HG02884 (cell line): ENCODE measurements around the gene CSKMT.
"Not testable (repeated sequence)": the region's sequence is repeated elsewhere in the genome, so short reads cannot be mapped to it uniquely, and the experiment has no call there.

Experiments
- ATAC-seq: cut with Tn5 transposase; IDR thresholded peaks from one replicate; pipeline ENCODE4 v1.9.1; 2021; ENCODE audit warnings: mild to moderate bottlenecking, moderate library complexity; ENCODE audit not compliant: unreplicated experiment

CSKMT gene

DNA sequence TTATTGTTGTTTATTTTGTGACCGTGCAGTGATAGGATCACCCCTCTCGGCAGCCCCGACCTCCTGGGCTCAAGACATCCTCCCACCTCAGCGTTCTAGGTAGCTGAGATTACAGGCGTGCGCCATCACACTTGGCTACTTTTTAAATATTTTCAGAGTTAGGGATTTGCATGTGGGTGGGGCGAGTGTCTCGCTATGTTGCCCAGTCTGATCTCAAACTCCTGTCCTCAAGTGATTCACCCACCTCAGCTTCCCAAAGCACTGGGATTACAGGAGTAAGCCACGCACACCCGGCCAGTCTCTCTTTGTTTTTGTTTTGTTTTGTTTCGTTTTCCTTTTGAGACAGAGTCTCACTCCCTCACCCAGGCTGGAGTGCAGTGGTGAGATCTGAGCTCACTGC is 10.8 kb upstream of the CSKMT start:
- ATAC-seq = no peak

DNA sequence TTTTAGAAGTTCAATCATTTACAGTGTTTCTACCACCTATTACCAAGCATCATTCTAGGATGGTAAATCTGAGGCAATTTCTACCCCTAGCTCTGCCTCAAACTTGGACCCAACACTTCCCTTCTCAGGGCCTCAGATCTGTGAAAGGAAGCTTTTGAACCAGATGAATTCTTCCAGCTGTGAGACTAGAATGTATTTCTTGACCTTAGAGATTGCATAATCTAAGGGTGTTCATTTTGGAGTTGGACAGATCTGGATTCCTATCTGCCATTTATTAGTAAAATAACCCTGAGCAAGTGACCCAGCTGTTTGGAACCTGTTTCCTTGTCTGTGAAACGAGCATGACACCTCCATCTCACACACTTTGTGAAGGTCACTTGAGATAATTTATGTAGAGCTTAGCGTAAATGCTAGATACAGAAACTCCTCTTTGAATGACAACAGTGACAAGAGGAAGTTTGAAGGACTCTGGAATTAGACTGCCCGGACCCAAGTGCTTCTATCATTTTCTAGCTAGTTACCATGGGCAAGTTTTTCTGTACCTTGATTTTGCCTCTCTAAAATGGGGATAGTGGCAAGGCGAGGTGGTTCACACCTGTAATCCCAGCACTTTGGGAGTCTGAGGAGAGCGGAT is 8.2 kb upstream of the CSKMT start:
- ATAC-seq = no peak

DNA sequence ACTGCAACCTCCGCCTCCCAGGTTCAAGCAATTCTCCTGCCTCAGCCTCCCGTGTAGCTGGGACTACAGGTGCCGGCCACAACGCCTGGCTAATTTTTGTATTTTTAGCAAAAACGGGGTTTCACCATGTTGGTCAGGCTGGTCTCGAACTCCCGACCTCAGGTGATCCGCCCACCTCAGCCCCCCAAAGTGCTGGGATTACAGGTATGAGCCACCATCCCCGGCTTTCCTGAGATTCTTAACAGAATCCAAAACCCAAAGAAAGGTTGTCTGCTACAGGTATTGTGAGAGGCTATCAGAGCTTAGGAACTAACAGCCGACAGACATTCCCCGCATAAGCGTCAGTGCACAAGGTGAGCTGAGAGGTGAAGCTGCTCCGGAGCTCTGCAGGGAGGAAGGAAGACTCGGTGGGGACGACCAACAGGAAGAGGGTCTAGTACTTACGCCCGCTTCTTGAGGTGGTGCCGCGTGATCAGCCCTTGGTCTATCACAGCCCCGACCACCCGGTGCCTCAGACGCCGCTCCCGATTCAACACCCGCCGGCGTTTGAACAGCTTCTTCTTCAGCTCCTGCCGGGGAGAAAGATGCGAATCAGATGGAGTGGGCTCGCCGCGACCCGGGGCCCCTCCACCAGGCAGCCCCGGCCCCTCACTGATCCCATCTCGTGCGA is 572 bp upstream of the CSKMT start:
- ATAC-seq = peak; percentile 22

DNA sequence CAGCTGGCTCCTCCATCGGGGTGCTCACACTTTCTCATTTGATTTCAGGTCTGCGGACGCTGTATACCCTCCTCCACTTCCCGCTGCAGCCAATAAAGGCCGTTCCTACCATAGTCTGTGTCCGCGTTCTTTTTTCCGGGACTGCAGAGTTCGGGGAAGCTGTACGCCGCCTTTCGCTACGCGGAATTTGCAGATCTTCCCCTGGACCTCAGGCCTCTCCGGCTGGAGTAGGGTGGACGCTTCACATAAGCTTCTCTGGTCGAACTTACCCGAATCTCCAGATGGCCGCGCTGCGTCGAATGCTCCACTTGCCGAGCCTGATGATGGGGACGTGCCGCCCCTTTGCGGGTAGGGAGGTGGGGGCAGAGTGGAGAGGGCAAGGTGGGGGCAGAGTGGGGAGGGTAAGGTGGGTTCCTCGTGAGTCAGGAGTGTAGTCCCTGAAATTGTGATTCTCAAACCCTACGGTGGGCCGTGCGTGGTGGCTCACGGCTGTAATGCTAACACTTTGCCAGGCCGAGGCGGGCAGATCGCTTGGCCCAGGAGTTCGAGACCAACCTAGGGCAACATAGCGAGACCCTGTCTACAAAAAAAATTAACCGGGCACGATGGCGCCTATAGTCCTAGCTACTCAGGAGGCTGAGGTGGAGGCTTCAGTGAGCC is 617 bp downstream of the CSKMT start:
- peak; percentile 14 for ATAC-seq

DNA sequence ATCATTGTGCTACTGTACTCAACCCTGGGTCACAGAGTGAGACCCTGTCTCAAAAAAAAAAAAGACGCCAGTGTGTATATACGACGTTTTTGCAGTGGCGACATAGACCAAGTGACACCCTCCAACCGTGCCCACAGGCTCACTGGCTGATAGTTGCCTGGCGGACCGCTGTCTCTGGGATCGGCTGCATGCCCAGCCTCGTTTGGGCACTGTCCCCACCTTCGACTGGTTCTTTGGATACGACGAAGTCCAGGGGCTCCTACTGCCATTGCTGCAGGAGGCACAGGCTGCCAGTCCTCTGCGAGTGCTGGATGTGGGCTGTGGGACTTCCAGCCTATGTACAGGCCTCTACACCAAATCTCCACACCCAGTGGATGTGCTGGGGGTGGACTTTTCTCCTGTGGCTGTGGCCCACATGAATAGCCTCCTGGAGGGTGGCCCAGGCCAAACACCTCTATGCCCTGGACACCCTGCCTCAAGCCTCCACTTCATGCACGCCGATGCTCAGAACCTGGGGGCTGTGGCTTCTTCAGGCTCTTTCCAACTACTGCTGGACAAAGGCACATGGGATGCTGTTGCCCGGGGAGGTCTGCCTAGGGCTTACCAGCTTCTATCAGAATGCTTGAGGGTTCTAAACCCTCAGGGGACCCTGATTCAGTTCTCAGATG is 1.3 kb downstream of the CSKMT start:
- no peak for ATAC-seq

DNA sequence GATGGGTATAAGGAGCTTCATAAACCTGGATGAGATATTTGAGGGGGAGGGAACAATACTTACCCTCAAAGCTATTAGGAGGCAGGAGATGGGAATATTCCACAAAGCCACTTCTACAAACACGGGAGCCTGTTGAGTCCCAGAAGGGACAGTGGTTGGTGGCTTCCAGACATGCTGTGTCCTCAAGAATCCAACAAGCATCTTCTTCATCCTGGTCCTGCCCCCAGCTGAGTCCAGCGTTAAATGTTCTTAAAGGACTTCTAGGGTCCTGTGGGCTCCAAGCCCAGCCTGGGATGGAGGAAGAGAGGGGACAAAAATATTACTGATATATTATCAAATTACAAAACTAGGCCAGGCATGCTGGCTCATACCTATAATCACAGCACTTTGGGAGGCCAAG is 2.3 kb downstream of the CSKMT start:
- ATAC-seq = no peak

DNA sequence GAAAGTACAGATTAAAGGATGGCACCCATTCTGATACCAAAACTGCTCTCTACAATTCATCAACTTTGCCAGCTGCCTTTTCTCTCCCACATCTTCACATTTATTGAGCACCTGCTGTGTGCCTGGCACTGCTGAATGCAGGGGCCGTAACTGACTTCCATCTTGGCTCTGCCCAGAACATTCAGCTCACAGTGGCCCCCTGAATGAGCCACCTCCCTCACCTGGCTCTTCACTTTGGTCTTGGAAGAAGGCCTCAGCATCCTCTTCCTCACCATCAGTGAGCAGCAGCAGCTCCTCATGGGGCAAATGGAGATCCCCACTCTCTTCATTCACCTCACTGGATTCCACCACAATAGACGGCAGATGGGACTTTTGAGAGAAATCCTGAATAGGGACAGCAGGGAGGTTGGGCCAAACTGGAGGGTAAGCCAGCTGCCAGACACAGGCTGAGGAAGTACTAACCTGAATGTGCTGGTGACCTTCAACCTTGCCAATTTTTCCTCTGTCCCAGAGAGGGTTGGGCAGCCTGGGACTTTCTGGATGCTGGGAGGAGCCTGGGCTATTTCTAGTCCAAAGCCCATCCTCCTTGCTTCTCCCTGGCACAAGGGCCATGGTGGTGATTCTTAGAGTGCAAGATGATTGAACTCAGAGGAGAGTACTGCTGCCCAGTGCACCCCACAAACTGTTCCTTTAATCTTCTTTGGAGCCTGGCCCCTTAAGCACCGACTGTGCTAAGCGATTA is 4.5 kb downstream of the CSKMT start:
- no peak for ATAC-seq

DNA sequence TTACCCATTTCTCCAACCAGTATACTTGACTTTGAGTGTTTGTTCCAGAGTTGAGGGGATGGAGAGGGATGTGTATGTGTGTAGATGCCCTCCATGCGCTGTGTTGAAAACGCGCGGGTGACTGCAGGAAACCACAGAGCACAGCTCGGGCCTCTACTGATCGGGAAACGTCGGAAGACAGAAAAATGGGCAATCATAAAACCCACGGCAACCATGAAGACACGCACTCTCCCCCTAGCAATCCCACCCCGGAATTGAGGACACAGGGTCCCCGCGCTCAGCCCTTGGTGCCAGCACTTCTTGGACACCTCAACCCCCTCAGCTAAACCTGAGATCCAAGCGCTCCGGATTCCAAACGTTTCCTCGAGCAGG is 6.1 kb downstream of the CSKMT start:
- ATAC-seq = no peak

DNA sequence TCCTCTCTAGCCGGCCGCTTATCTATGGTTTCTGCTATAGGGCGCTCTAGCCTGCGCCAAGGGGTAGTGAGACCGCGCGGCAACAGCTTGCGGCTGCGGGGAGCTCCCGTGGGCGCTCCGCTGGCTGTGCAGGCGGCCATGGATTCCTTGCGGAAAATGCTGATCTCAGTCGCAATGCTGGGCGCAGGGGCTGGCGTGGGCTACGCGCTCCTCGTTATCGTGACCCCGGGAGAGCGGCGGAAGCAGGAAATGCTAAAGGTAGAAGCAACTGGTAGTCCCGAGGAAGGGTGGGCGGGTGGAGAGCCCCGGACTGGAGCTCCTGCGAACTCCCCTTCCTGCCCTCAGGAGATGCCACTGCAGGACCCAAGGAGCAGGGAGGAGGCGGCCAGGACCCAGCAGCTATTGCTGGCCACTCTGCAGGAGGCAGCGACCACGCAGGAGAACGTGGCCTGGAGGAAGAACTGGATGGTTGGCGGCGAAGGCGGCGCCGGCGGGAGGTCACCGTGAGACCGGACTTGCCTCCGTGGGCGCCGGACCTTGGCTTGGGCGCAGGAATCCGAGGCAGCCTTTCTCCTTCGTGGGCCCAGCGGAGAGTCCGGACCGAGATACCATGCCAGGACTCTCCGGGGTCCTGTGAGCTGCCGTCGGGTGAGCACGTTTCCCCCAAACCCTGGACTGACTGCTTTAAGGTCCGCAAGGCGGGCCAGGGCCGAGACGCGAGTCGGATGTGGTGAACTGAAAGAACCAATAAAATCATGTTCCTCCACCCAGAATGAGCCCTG is 6.7 kb downstream of the CSKMT start, which contains the start of the genes LBHD1 and UQCC3:
TSS of gene LBHD1 (minus strand) at position 660 of the 782 bp plus-strand sequence. CDS start 2,236 bp downstream, outside the sequence.
TSS of gene UQCC3 (plus strand) at position 66 of the 782 bp plus-strand sequence. CDS start at position 139, 73 bp downstream.
- ATAC-seq = peak; percentile 59

DNA sequence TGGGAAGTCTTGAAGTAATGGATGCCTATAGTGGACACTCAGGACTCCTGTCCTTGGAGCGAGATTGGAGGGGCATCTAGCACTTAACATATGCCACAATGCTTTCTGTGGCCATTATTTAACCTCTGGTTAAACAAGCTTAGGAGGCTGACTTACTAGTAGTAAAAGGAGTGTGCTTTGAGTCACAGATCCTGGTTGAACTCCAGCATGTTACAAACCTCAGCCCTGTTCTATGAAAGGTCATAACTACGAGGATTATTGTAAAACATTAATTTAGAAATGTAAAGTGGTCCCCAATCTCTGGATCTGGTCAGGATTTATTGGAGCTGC is 8.0 kb downstream of the CSKMT start:
- ATAC-seq = no peak

DNA sequence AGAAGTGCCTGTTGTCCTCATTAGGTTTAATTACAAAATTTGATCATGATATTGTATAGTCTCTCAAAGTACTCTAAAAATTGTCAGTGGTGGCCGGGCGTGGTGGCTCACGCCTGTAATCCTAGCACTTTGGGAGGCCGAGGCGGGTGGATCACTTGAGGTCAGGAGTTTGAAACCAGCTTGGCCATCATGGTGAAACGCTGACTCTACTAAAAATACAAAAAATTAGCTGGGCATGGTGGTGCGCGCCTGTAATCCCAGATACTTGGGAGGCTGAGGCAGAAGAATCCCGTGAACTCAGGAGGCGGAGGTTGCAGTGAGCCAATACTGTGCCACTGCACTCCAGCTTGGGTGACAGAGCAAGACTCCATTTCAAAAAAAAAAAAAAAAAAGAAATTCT is 10.3 kb downstream of the CSKMT start:
- not testable (repeated sequence) for ATAC-seq

DNA sequence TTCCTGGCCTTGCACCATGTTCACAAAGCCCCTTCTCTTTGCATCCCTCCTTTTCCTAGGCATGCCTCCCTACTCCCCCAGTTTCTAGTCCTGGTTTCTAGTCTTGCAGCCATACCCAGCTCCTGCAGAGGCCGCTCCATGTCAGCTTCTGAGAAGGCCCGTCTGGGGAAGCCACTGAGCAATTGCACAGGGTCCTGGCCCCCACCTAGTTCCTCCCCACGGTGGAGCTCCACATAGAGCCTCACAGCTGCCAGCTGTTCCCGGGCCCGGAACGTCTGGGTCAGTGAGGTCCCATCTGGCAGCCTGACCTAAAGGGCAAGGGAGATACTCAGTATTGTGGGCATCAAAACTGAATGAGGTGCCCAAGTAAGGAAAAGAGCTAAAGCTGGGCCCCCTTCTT is 11.6 kb downstream of the CSKMT start:
- no peak for ATAC-seq

DNA sequence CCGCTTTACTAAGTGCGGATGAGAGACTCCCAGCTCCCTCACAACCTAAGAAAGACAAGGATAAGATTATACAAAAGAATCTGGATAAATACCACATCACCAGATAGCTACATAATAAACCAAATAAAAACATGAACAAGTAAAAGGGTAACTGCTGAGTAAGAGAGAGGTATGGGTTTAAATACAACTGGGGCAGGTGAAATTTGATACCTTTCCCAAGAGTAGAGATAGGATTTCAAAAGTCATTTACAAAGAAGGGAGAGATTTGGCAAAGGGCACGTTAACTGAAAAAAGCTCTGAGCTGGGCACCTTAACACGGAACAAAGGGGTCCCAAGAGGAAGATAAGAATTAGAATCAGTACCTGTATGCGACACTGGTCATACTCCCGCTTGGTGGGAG is 12.0 kb downstream of the CSKMT start:
- ATAC-seq = no peak

DNA sequence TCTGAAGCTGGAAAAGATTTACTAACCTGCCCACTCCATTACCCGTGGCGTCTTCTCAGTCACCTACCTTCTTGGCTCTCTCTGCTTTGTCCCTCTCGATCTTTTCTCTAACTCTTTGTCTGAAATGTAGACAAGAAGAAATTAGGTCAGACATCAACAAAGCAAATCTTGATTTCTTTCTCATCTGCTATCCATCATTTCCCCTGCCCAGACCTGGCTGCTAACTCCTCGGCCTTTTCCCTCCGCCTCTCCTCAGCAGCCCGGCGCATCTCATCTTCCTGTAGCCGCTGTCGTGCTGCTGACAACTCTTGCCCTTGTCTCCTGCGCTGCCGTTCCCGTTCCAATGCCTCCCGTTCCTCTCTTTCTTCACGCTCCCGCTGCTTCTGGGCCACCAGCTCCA is 12.6 kb downstream of the CSKMT start:
- no peak for ATAC-seq

DNA sequence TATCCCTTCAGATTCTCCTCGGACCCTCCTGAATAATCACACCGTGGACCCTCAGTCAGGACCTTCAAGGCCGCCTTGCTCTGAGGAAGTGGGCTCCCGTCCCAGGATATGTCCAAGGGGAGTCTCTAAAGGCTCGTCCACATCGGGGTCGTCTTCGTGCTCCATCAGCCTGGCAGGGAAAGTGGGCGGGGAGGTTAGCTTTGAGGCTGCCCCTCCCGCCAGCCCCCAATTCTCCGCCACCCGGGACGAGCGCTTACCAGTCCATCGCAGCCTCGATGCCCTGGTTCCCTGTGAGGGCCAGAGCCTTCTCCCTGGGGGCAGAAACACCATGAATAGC is 13.3 kb downstream of the CSKMT start:
- no peak for ATAC-seq

DNA sequence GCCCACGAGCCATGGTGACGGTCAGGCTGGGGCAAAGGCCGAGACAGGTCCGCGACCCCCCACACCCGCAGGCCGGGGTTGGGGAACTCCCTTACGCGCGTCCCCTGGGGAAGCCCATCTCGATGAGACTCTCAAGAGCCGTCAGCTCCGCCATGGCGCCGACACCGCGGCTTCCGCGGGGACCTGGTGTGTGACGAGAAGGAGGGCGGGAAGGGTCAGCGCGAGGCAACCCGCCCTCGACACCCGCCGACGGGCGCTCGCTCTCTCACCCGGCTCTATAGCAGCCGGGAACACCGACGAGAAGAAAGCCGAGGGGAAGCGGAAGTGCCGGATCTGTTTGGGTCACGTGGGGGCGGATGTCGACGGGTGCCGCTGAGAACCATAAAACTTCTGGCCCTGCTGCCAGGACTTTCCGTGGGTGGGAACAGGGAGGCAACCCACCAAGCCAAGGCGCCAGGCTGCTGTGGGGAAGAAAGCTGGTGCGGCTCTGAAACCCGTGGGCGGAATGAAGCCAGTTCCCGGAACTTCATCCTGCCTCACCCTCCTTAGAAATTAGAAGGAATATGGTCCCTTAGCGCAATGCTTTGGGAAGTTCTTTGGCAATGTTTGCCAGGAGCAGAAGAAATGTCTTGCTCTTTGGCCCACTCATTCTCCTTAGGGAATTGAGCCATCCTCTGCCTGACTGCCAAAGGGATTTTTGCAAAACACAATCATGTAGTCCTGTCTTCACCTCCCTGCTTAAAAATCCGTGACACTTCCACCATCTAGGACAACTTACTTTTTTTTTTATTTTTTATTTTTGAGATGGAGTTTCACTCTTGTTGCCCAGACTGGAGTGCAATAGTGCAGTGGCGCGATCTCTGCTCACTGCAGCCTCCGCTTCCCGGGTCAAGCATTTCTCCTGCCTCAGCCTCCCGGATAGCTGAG is 13.9 kb downstream of the CSKMT start, which contains the start of gene UBXN1:
TSS of gene UBXN1 (minus strand) at position 304 of the 927 bp plus-strand sequence. CDS start at position 154, 150 bp downstream.
- ATAC-seq = peak; percentile 69

DNA sequence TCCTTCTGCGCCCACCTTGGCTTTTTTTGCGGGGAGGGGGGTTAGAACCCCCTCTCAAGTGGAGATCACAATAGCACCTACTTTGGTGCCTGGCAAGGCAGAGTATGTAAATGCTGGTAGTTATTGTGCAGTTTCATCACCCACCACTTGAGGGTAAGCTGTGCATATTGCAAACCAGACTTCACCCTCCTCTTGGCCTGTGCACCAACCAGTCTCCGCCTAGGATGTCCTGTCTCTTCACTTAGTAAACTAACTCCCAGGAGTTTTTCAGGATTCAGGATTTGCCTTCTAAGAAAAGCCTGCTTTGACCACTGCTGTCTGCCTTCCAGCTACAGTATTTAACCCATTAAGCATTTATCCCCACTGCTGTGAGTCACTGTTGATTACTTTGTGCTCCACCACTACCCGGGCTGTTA is 15.7 kb downstream of the CSKMT start:
- ATAC-seq = no peak

DNA sequence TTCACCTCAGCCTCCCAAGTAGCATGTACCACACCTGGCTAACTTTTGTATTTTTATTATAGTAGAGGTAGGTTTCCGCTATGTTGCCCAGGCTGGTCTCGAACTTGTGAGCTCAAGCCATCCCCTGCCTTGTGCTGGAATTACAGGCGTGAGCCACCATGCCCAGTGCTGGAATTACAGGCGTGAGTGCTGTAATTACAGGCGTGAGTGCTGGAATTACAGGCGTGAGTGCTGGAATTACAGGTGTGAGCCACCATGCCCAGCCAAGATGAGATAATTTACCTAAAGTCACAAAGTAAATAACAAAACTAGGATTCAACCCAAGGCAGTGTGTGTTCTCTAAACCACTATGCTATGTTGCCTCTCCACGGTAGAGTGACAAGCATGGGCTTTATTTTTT is 17.4 kb downstream of the CSKMT start:
- no peak for ATAC-seq
